SK-N-SH (cell line): ENCODE results near the gene EEF2K.

Experiments used
- ELF1 ChIP-seq: IDR thresholded peaks from 2 replicates; pipeline ENCODE4 v1.4.0; 2012
- EZH2phosphoT487 ChIP-seq: fragments of 200-600 bp; sonication (generic); IDR thresholded peaks from 2 replicates; pipeline ENCODE4 v1.6.1; 2017; ENCODE audit warnings: low read depth, mixed run types, mild to moderate bottlenecking, antibody characterized with exemption, moderate library complexity, borderline replicate concordance
- FOXJ3 ChIP-seq: sonication (generic); formaldehyde crosslinking; IDR thresholded peaks from 2 replicates; pipeline ENCODE4 v1.5.1; 2020; ENCODE audit warnings: mild to moderate bottlenecking, missing genetic modification reagents
- GABPA ChIP-seq: IDR thresholded peaks from 2 replicates; pipeline ENCODE4 v1.4.0; 2012; ENCODE audit warnings: low read depth, mild to moderate bottlenecking
- GATA2 ChIP-seq: sonication (generic); formaldehyde crosslinking; IDR thresholded peaks from 2 replicates; pipeline ENCODE4 v1.5.0; 2020; ENCODE audit warnings: mild to moderate bottlenecking, missing genetic modification reagents
- NRF1 ChIP-seq: IDR thresholded peaks from 2 replicates; pipeline ENCODE4 v1.6.1; 2012; ENCODE audit warnings: low read depth, mild to moderate bottlenecking, low read length
- POLR2AphosphoS5 ChIP-seq: IDR thresholded peaks from 2 replicates; pipeline ENCODE4 v1.6.1; 2012; ENCODE audit warnings: low read depth, low read length
- RAD21 ChIP-seq: IDR thresholded peaks from 2 replicates; pipeline ENCODE4 v1.6.1; 2012; ENCODE audit warnings: mild to moderate bottlenecking, low read length
- RCOR1 ChIP-seq: fragments of 150-350 bp; IDR thresholded peaks from 2 replicates; pipeline ENCODE4 v1.6.1; 2017; ENCODE audit warnings: antibody characterized with exemption, low read length
- SIN3A ChIP-seq: IDR thresholded peaks from 2 replicates; pipeline ENCODE4 v1.6.1; 2012; ENCODE audit warnings: low read depth, mild to moderate bottlenecking, low read length, moderate library complexity, borderline replicate concordance
- TAF1 ChIP-seq: IDR thresholded peaks from 2 replicates; pipeline ENCODE4 v1.6.1; 2012; ENCODE audit warnings: low read depth, mild to moderate bottlenecking, low read length, moderate library complexity, borderline replicate concordance
- TF ChIP-seq, protein P1 (sequence below): fragments of 200-600 bp; sonication (generic); IDR thresholded peaks from 2 replicates; pipeline ENCODE4 v1.6.1; 2017; ENCODE audit warnings: antibody characterized with exemption, mild to moderate bottlenecking, moderate library complexity
- TF ChIP-seq, protein P2 (sequence below): IDR thresholded peaks from 2 replicates; pipeline ENCODE4 v1.6.1; 2012; ENCODE audit warnings: mild to moderate bottlenecking, low read depth, low read length, moderate library complexity

DNA sequence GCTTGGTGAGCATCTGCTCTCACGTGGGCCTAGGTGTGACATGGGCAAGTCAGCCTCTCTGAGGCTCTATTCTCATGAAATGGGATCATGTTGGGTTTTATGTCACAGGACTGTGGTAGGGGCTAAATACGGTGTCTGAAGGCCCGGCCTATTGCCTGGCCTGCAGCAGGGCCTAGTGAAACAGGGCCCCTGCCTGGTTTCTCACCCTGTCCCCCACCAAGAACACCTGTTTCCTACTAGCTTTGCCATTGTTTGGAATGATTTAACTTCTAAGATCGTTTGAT lies 120.2 kb downstream of the EEF2K start:
- TF ChIP-seq FOXJ3 (CRISPR knock-in tag) (no peak), RAD21 (no peak), POLR2AphosphoS5 (no peak), GATA2 (CRISPR knock-in tag) (no peak), ELF1 (no peak), TAF1 (no peak), GABPA (no peak), RCOR1 (no peak), SIN3A (no peak), EZH2phosphoT487 (no peak), NRF1 (no peak)
- TF ChIP-seq, protein P1, sequence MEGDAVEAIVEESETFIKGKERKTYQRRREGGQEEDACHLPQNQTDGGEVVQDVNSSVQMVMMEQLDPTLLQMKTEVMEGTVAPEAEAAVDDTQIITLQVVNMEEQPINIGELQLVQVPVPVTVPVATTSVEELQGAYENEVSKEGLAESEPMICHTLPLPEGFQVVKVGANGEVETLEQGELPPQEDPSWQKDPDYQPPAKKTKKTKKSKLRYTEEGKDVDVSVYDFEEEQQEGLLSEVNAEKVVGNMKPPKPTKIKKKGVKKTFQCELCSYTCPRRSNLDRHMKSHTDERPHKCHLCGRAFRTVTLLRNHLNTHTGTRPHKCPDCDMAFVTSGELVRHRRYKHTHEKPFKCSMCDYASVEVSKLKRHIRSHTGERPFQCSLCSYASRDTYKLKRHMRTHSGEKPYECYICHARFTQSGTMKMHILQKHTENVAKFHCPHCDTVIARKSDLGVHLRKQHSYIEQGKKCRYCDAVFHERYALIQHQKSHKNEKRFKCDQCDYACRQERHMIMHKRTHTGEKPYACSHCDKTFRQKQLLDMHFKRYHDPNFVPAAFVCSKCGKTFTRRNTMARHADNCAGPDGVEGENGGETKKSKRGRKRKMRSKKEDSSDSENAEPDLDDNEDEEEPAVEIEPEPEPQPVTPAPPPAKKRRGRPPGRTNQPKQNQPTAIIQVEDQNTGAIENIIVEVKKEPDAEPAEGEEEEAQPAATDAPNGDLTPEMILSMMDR, result no peak
- TF ChIP-seq, protein P2, sequence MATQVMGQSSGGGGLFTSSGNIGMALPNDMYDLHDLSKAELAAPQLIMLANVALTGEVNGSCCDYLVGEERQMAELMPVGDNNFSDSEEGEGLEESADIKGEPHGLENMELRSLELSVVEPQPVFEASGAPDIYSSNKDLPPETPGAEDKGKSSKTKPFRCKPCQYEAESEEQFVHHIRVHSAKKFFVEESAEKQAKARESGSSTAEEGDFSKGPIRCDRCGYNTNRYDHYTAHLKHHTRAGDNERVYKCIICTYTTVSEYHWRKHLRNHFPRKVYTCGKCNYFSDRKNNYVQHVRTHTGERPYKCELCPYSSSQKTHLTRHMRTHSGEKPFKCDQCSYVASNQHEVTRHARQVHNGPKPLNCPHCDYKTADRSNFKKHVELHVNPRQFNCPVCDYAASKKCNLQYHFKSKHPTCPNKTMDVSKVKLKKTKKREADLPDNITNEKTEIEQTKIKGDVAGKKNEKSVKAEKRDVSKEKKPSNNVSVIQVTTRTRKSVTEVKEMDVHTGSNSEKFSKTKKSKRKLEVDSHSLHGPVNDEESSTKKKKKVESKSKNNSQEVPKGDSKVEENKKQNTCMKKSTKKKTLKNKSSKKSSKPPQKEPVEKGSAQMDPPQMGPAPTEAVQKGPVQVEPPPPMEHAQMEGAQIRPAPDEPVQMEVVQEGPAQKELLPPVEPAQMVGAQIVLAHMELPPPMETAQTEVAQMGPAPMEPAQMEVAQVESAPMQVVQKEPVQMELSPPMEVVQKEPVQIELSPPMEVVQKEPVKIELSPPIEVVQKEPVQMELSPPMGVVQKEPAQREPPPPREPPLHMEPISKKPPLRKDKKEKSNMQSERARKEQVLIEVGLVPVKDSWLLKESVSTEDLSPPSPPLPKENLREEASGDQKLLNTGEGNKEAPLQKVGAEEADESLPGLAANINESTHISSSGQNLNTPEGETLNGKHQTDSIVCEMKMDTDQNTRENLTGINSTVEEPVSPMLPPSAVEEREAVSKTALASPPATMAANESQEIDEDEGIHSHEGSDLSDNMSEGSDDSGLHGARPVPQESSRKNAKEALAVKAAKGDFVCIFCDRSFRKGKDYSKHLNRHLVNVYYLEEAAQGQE, result no peak
